GM06990 (cell line): Measurements from ENCODE around the gene FGFBP3.

Experiments used
- DNase-seq: peaks from one replicate; pipeline ENCODE4 v3.0.0-alpha.2; 2011; ENCODE audit not compliant: insufficient read length; ENCODE audit errors: extremely low read depth
- H3K27me3 ChIP-seq: replicated peaks from 2 replicates; pipeline ENCODE4 v1.6.0; 2011; ENCODE audit warnings: low read length; ENCODE audit not compliant: control insufficient read depth, insufficient read depth
- H3K36me3 ChIP-seq: 2 replicates; pipeline ENCODE4 v1.5.1; 2011; ENCODE audit warnings: low read length; ENCODE audit not compliant: control insufficient read depth, insufficient read depth
- H3K4me3 ChIP-seq: replicated peaks from 2 replicates; pipeline ENCODE4 v1.5.1; 2011; ENCODE audit warnings: low read depth, mild to moderate bottlenecking, control low read depth, low read length
- TF ChIP-seq, protein P1 (sequence below): IDR thresholded peaks from 2 replicates; pipeline ENCODE4 v1.5.1; 2011; ENCODE audit warnings: low read length, control low read depth, mild to moderate bottlenecking, inconsistent platforms; ENCODE audit not compliant: insufficient read depth, poor library complexity, severe bottlenecking

Gene FGFBP3

DNA sequence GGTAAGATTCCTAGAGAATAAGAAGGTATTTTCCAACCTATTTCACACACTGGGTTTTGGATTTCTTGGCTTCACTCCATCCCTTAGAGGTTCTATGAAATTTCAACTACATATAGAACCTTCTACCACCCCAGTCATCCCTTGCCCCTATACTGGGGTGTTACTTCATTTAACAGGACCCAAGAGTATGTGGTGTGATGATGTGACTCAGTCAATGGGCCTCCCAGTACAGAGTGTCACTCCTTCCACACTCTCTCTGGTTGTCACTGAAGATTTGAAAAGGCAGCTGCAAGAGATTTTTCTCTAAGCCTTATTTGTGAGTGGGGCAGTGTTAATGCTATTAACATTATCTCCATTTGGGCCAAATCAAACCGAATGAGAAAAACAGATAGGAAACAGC, 33.5 kb downstream of the FGFBP3 start:
- no peaks in the 10 kb centered on the region for H3K36me3 ChIP-seq
- TF ChIP-seq, protein P1, sequence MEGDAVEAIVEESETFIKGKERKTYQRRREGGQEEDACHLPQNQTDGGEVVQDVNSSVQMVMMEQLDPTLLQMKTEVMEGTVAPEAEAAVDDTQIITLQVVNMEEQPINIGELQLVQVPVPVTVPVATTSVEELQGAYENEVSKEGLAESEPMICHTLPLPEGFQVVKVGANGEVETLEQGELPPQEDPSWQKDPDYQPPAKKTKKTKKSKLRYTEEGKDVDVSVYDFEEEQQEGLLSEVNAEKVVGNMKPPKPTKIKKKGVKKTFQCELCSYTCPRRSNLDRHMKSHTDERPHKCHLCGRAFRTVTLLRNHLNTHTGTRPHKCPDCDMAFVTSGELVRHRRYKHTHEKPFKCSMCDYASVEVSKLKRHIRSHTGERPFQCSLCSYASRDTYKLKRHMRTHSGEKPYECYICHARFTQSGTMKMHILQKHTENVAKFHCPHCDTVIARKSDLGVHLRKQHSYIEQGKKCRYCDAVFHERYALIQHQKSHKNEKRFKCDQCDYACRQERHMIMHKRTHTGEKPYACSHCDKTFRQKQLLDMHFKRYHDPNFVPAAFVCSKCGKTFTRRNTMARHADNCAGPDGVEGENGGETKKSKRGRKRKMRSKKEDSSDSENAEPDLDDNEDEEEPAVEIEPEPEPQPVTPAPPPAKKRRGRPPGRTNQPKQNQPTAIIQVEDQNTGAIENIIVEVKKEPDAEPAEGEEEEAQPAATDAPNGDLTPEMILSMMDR: no peak
- no peak for DNase-seq
- no peak overlapping the region for H3K4me3 ChIP-seq
- H3K27me3 ChIP-seq: no peaks in the 10 kb centered on the region

- TF ChIP-seq, protein P1: no peak
- DNase-seq: no peak
- Histone ChIP-seq H3K27me3 (no peaks in the 10 kb centered on the region), H3K4me3 (no peak overlapping the region), H3K36me3 (no peaks in the 10 kb centered on the region)
Observed at GRCh38 chr10:91875156-91875555, 34.1 kb downstream of the FGFBP3 start.

DNA sequence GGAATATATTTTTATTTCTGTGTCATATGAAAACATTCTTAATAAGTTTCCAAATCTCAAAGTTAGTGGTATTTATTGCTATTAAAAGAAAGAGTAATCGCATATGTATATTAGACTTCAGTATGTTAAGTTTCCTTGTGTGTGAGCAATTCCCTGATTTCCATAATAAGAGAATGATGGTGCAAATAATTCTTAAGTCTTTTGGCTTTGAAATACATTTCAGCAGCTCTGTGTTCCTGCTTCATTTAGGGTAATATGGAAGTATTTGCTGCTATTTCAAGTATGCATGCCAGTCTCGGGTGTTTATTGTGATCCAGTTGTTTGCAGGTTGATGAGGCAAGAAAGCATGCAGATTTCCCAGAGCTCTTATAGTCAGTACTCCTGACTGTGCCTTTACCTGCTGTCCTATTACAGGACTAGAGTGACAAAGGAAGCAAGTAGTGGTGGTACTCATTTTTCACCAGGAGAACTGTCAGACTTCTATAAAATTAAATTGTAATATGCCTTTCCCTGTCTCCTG, 43.7 kb downstream of the FGFBP3 start:
- no peak overlapping the region for H3K4me3 ChIP-seq
- no peak for DNase-seq
- no peaks in the 10 kb centered on the region for H3K27me3 ChIP-seq
- TF ChIP-seq, protein P1: no peak
- no peaks in the 10 kb centered on the region; the same call in 1 of the 2 replicates for H3K36me3 ChIP-seq

DNA sequence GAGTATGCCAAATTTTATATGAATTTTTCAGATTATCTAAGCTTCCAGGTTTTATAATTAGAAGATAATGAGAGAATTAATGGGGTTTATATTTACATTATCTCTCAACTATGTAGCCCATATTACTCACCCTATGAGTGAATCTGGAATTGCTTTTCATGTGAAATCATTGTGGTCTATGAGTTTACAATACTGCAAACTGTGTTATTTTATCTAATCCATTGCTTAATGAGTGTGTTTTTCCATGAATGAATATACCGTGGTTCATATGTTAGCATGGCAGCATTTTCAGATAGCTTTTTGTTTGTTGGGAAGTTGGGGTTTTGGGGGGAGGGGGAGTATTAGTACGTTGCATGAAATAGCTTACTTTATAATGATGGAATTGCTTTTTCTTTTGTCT, 44.5 kb downstream of the FGFBP3 start:
- Histone ChIP-seq H3K36me3 (no peaks in the 10 kb centered on the region; the same call in 1 of the 2 replicates), H3K4me3 (no peak overlapping the region)
- TF ChIP-seq, protein P1: no peak

GRCh38 chr10:91864099-91864498, 45.2 kb downstream of the FGFBP3 start:
- DNase-seq: no peak
- Histone ChIP-seq H3K36me3 (no peaks in the 10 kb centered on the region; the same call in 1 of the 2 replicates), H3K27me3 (no peaks in the 10 kb centered on the region), H3K4me3 (no peak overlapping the region)
- TF ChIP-seq, protein P1: no peak

More for the DNA sequence above, 44.5 kb downstream of the FGFBP3 start:
- no peaks in the 10 kb centered on the region for H3K27me3 ChIP-seq
- no peak for DNase-seq

- TF ChIP-seq, protein P1: no peak
- Histone ChIP-seq H3K36me3 (no peaks in the 10 kb centered on the region; the same call in 1 of the 2 replicates), H3K27me3 (no peaks in the 10 kb centered on the region), H3K4me3 (no peak overlapping the region)
- DNase-seq: no peak
Observed at GRCh38 chr10:91860885-91861284, 48.4 kb downstream of the FGFBP3 start.
